HCT116 (cell line): ENCODE data around the gene EIF4G3. TPM values are rescaled to one million over a fixed set of nuclear protein-coding genes. Genes with fewer than 3 reads are reported as not detected.
A peak's percentile ranks its signal among the peaks of the same experiment; 100 is the strongest.

Experiments used
- ATAC-seq: fragments of 200-7000 bp; cut with Tn5 transposase; 2 replicates; pipeline ENCODE4 v1.9.1; 2020; ENCODE audit warnings: mild to moderate bottlenecking, moderate library complexity
- BruUV-seq: library from RNA; stranded (reverse); fragments of 400-500 nt; replicated peaks from 2 replicates; lab custom pipeline; 2021; lab: Mats Ljungman, UMichigan
- CTCF ChIA-PET: fragments of 300-600 bp; sonication (Branson Sonifier 250); formaldehyde crosslinking; loops from one replicate; lab custom pipeline; 2021; ENCODE audit warnings: antibody characterized with exemption; lab: Charles Lee
- POLR2A ChIA-PET: fragments of 300-600, 350-600 bp; sonication (Branson Sonifier 250); formaldehyde crosslinking; loops from one replicate; lab custom pipeline; 2021; ENCODE audit warnings: antibody characterized with exemption; lab: Charles Lee
- RAD21 ChIA-PET, 2 experiments: fragments of 300-600 bp; sonication (Branson Sonifier 250); formaldehyde crosslinking; loops; one replicate each; lab custom pipeline; 2023; ENCODE audit warnings: low total read pairs in 2 of 2; ENCODE audit not compliant: uncharacterized antibody in 2 of 2, unreplicated experiment in 2 of 2, low non-redundant PET in 1 of 2; lab: Charles Lee
- DNase-seq: peaks from one replicate; pipeline ENCODE4 v3.0.0-alpha.2; 2010; ENCODE audit warnings: low read depth, low spot score
- H2AFZ ChIP-seq: fragments of 200-600 bp; shearing (Covaris generic), sonication (generic); 2 replicates; pipeline ENCODE4 v1.6.1; 2017; ENCODE audit warnings: low read depth, mixed run types, mixed read lengths, antibody characterized with exemption, low read length; ENCODE audit not compliant: poor library complexity, severe bottlenecking
- H3K27ac ChIP-seq: 2 replicates; pipeline ENCODE4 v1.5.1; 2012; ENCODE audit warnings: low read depth, low read length
- H3K27me3 ChIP-seq: fragments of 200-600 bp; sonication (generic); 2 replicates; pipeline ENCODE4 v1.6.1; 2016; ENCODE audit warnings: mixed run types, low read length, mixed read lengths; ENCODE audit not compliant: insufficient read depth
- H3K36me3 ChIP-seq, 2 experiments: fragments of 200-500 bp in 1 of 2; fragments of 200-600 bp in 1 of 2; sonication (Bioruptor generic) in 1 of 2; sonication (generic) in 1 of 2; 2 replicates each; pipeline versions ENCODE4 v1.5.1 to v1.6.1; 2014 to 2016; ENCODE audit warnings: low read length in 2 of 2, inconsistent platforms in 1 of 2, mixed read lengths in 1 of 2, mixed run types in 1 of 2; ENCODE audit not compliant: insufficient read depth in 2 of 2, control insufficient read depth in 1 of 2
- H3K4me1 ChIP-seq, 2 experiments: fragments of 200-600 bp in 1 of 2; sonication (generic) in 1 of 2; 2 replicates each; pipeline versions ENCODE4 v1.5.1 to v1.6.1; 2012 to 2017; ENCODE audit warnings: low read length in 2 of 2, inconsistent platforms in 1 of 2, mild to moderate bottlenecking in 1 of 2, mixed read lengths in 1 of 2, mixed run types in 1 of 2, moderate library complexity in 1 of 2; ENCODE audit not compliant: insufficient read depth in 2 of 2, control insufficient read depth in 1 of 2
- H3K4me2 ChIP-seq: fragments of 200-600 bp; sonication (generic); 2 replicates; pipeline ENCODE4 v1.6.1; 2017; ENCODE audit warnings: mixed run types, low read length, mixed read lengths
- H3K4me3 ChIP-seq, 2 experiments: fragments of 200-600 bp in 1 of 2; sonication (generic) in 1 of 2; replicated peaks in 1 of 2; 2 replicates each; pipeline ENCODE4 v1.5.1; 2011 to 2016; ENCODE audit warnings: low read length in 2 of 2, control low read depth in 1 of 2, low read depth in 1 of 2, mild to moderate bottlenecking in 1 of 2, mixed read lengths in 1 of 2, mixed run types in 1 of 2
- H3K79me2 ChIP-seq: fragments of 200-600 bp; sonication (generic); 2 replicates; pipeline ENCODE4 v1.6.1; 2017; ENCODE audit warnings: mild to moderate bottlenecking, mixed run types, low read length, moderate library complexity, mixed read lengths; ENCODE audit not compliant: insufficient read depth
- H3K9ac ChIP-seq: fragments of 200-600 bp; sonication (generic); 2 replicates; pipeline ENCODE4 v1.6.1; 2016; ENCODE audit warnings: low read length, mixed read lengths
- H3K9me2 ChIP-seq: fragments of 200-600 bp; sonication (generic), shearing (Covaris generic); 2 replicates; pipeline ENCODE4 v1.6.1; 2017; ENCODE audit warnings: mixed run types, mild to moderate bottlenecking, moderate library complexity; ENCODE audit not compliant: insufficient read depth
- H3K9me3 ChIP-seq, 2 experiments: fragments of 200-500 bp in 1 of 2; fragments of 200-600 bp in 1 of 2; sonication (Bioruptor generic) in 1 of 2; sonication (generic) in 1 of 2; 2 replicates each; pipeline ENCODE4 v1.6.1; 2014 to 2017; ENCODE audit warnings: low read length in 2 of 2, mixed read lengths in 2 of 2, inconsistent platforms in 1 of 2, low read depth in 1 of 2, mild to moderate bottlenecking in 1 of 2, mixed run types in 1 of 2, moderate library complexity in 1 of 2; ENCODE audit not compliant: control insufficient read depth in 1 of 2, insufficient read depth in 1 of 2
- H4K20me1 ChIP-seq: fragments of 200-600 bp; sonication (generic), shearing (Covaris generic); 2 replicates; pipeline ENCODE4 v1.6.1; 2017; ENCODE audit warnings: mixed run types, mild to moderate bottlenecking, moderate library complexity; ENCODE audit not compliant: insufficient read depth
- CTCF ChIP-seq, 3 experiments: fragments of 200-600 bp in 1 of 3; sonication (generic) in 1 of 3; IDR thresholded peaks in 2 of 3; conservative IDR thresholded peaks in 1 of 3; 2 replicates each; pipeline ENCODE4 v1.5.1; 2012 to 2017; ENCODE audit warnings: low read depth in 2 of 3, low read length in 2 of 3, antibody characterized with exemption in 1 of 3, borderline replicate concordance in 1 of 3, control low read depth in 1 of 3, mild to moderate bottlenecking in 1 of 3, mixed read lengths in 1 of 3, mixed run types in 1 of 3, moderate library complexity in 1 of 3; ENCODE audit not compliant: insufficient read depth in 1 of 3
- EZH2 ChIP-seq: fragments of 200-600 bp; sonication (generic); IDR thresholded peaks from 2 replicates; pipeline ENCODE4 v1.6.1; 2017; ENCODE audit warnings: antibody characterized with exemption, mixed run types
- FOSL1 ChIP-seq: IDR thresholded peaks from 2 replicates; pipeline ENCODE4 v1.6.1; 2012; ENCODE audit warnings: low read depth
- POLR2A ChIP-seq: IDR thresholded peaks from 2 replicates; pipeline ENCODE4 v1.7.0; 2011; ENCODE audit warnings: borderline replicate concordance; ENCODE audit not compliant: insufficient read depth, insufficient read length; ENCODE audit errors: extremely low read depth
- POLR2AphosphoS5 ChIP-seq: IDR thresholded peaks from 2 replicates; pipeline ENCODE4 v1.6.1; 2011; ENCODE audit warnings: mild to moderate bottlenecking, low read depth, low read length, moderate library complexity
- RAD21 ChIP-seq: IDR thresholded peaks from 2 replicates; pipeline ENCODE4 v1.6.1; 2012; ENCODE audit warnings: low read depth, mild to moderate bottlenecking
- SIN3A ChIP-seq: IDR thresholded peaks from 2 replicates; pipeline ENCODE4 v1.6.1; 2012; ENCODE audit warnings: low read depth
- YY1 ChIP-seq: IDR thresholded peaks from 2 replicates; pipeline ENCODE4 v1.6.1; 2011; ENCODE audit warnings: low read length, low read depth, moderate library complexity, mild to moderate bottlenecking; ENCODE audit not compliant: insufficient replicate concordance; ENCODE audit errors: extremely low read depth
- intact Hi-C: fragments of 100-400 bp; cut with micrococcal nuclease; formaldehyde crosslinking; loops from 2 replicates; pipeline ENCODE4 v1.10.0; 2022
- total RNA-seq: library from RNA; stranded (reverse); gene quantifications from one replicate; pipeline ENCODE4 v1.2.1, GENCODE V29; 2021; ENCODE audit not compliant: unreplicated experiment

Gene EIF4G3
- total RNA-seq, 1 experiment from 2014 or later: 40.1 TPM

DNA sequence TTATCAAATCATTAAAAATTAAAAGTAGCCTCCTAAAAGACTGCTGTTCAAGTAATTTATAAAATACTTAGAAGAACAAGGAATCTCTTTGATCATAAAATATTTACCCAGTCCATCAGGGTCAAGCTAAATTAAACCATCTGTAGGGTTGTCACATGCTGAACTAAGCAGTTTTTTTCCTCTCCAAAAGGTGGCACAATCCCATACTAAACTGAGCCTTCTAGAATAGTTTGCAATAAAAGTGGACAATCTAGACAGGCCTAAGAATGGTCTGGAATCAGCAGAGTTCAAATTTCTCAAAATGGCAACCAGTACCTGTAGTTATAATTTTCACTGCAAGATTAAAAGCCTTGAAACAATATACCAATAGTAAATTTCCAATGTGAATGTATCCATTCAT is 194.8 kb downstream of the EIF4G3 start:
- Histone ChIP-seq H3K27me3 (no peaks in the 10 kb centered on the region), H3K27ac (no peak overlapping the region), H3K4me1 (no peaks in the 10 kb centered on the region), H4K20me1 (no peaks in the 10 kb centered on the region), H3K9me2 (no peaks in the 10 kb centered on the region), H3K9ac (no peak overlapping the region), H3K4me3 (no peak overlapping the region), H3K9me3 (no peaks in the 10 kb centered on the region), H3K79me2 (no peaks in the 10 kb centered on the region), H3K4me2 (no peak overlapping the region), H3K36me3 (no peaks in the 10 kb centered on the region), H2AFZ (no peak overlapping the region)
- CTCF ChIA-PET: interaction anchor here (1.2 to 2.1 kb wide), 3 partner anchors 9 to 214 kb away, joined by 5 to 23 read pairs (median 5); no protein-coding TSS in a partner anchor
- BruUV-seq: no TSS peak
- POLR2A ChIA-PET: interaction anchor here (1.0 to 1.3 kb wide), 2 partner anchors 16 to 213 kb away, joined by 3 to 4 read pairs; no protein-coding TSS in a partner anchor
- ATAC-seq (peak; percentile 67; the same call in 1 of the 2 replicates), DNase-seq (no peak)
- TF ChIP-seq POLR2AphosphoS5 (no peak), POLR2A (no peak), RAD21 (peak; percentile 65), SIN3A (no peak), EZH2 (no peak), CTCF (IDR thresholded peaks at IDR 0.05 in 2 of 3, conservative IDR thresholded peaks at IDR 0.05 in 1 of 3; ENCODE audit: borderline replicate concordance in 1 of 3, insufficient read depth in 1 of 3, low read depth in 2 of 3, low read length in 2 of 3) (peak; percentile 15 to 48 (median 29); a peak in 2 of 6 replicates), FOSL1 (no peak), YY1 (no peak)
- RAD21 ChIA-PET: interaction anchor here (0.6 to 1.3 kb wide), 3 partner anchors 213 to 269 kb away, joined by 3 to 6 read pairs (median 3); no protein-coding TSS in a partner anchor
- intact Hi-C loops: loop anchor here (1.0 kb wide), 1 partner anchor 213 kb away; no protein-coding TSS in a partner anchor
